DOHH2 (cell line): ENCODE measurements around the gene H2AZ1.

ENCODE experiments used
- CTCF ChIP-seq: fragments of 200-600 bp; sonication (generic); IDR thresholded peaks from one replicate; pipeline ENCODE4 v1.5.1; 2014; ENCODE audit warnings: antibody characterized with exemption, mild to moderate bottlenecking, low read depth, low read length; ENCODE audit not compliant: poor library complexity, severe bottlenecking
- EZH2phosphoT487 ChIP-seq: fragments of 200-600 bp; sonication (generic); IDR thresholded peaks from 2 replicates; pipeline ENCODE4 v1.6.1; 2017; ENCODE audit warnings: borderline replicate concordance, mild to moderate bottlenecking, antibody characterized with exemption, low read length, moderate library complexity, mixed read lengths

- TF ChIP-seq CTCF = no peak
- no peak for TF ChIP-seq EZH2phosphoT487
Observed at GRCh38 chr4:99947608-99948007, 2.5 kb downstream of the H2AZ1 start.
